ENCODE results near the gene GCGR.
"Not testable (repeated sequence)": the region's sequence is repeated elsewhere in the genome, so short reads cannot be mapped to it uniquely, and the experiment has no call there.

Gene GCGR

DNA sequence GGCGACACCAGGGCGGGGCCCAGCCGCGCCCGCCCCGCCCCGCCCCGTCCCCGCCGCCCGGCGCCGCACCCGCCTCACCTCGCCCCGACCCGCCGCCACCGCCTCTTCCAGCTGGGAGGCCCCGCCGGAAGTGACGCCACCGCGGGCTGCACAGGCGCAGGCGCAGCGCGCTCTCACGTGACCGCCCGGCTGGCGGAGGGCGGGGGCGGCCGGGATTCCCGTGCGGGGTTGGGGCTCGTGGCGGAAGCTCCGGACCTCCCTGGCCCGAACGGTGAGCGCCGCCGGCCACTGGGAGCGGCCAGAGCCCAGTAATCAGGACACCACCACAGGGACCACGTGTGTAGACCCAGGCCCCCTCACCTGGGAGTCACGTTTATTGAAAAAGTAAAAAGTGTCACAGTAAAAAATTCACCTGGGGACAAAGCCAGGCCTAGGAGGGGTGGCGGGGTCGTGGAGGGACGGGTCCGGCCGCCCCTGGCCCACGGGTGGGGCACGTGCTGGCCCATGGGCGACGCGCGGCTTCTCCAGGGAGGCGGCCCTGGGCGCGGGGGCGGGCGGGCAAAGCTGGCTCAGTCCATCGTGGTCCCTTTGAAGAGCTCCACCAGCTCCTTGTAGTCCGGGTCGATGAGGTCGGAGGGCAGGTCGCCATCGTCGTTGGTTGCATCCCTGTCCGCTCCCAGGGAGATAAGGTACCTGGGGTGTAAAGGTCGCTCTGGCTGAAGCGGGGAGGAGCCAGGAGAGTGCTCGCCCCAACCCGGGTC lies 29.4 kb downstream of the GCGR start, which contains the start of gene MCRIP1:
Gene MCRIP1 (minus strand): TSS at position 132 of the 761 bp plus-strand sequence. CDS start 8,785 bp downstream, outside the sequence.
- DNase-seq: peak; percentile 92

DNA sequence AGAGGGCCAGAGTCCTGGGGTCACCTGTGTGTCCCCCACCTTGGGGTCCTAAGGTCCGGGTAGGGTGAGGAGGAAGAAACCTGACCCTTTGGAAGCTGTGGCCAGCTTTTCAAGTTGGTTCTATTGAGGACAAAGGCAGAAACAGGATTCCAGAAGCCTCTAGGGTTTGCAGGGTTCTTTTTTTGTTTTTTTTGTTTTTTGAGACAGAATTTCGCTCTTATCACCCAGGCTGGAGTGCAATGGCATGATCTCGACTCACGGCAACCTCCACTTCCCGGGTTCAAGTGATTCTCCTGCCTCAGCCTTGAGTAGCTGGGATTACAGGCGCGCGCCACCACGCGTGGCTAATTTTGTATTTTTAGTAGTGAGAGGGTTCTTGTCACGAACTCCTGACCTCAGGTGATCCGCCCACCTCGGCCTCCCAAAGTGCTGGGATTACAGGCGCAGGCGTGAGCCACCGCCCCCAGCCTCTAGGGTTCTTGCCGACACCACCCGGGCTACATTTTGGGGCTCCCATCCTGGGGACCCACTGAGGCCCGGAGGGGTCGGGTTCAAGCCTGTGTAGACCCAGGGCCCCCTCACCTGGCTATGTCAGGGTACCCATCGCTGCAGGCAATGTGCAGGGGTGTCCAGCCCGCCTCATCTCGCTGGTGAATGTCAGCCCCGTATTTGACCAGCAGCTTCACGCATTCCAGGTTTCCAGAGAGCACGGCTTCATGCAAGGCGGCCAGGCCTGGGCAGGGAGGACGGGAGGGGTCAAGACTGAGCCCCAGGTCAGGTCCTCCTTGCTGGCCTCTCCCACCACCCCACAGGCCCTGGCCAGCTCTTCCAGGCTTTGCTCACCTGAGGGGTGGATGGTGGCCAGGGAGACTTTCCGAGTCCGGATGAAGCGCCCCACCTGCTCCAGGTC lies 30.2 kb downstream of the GCGR start:
- no peak for DNase-seq

DNA sequence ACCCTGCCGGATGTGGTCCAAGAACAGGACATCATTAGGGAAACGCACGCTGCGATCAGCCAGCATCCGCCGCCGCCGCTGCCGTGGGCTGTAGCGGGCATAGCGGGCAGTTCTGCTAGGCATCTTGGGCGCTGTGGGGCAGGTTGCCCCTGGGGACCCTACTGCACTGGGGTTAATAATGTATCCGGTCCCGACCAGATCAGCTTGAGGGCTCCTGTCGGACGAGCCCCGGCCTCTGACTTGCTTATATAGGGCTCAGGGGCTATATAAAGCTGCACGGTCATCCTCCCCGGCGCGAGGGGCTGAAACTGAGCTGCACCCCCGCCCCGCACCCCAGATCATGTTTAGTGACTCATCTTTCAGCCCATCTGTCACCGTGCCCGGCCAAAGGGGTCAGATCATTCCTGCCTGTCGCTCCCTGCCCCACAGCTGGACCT lies 30.9 kb downstream of the GCGR start, which contains the start of gene PPP1R27:
Gene PPP1R27 (minus strand): TSS at position 220 of the 437 bp plus-strand sequence. CDS start 97 bp downstream, at position 123.
- no peak for DNase-seq

DNA sequence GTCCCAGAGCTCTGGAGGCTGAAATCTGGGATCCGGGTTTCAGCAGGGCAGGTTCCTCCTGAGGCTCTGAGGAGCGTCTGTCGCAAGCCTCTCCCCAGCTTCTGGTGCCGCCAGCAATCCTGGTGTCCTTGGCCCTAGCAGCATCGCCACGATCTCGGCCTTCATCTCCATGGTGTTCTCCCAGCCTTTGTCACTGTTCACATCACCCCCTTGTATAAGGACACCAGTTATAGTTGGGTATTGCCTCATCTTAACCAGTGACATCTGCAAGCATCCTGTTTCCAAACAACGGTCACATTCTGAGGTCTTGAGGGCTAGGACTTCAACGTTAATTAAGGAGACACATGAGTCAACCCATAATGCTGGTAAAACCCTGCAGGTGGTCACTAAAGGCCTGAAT lies 33.7 kb downstream of the GCGR start:
- DNase-seq: no peak

DNA sequence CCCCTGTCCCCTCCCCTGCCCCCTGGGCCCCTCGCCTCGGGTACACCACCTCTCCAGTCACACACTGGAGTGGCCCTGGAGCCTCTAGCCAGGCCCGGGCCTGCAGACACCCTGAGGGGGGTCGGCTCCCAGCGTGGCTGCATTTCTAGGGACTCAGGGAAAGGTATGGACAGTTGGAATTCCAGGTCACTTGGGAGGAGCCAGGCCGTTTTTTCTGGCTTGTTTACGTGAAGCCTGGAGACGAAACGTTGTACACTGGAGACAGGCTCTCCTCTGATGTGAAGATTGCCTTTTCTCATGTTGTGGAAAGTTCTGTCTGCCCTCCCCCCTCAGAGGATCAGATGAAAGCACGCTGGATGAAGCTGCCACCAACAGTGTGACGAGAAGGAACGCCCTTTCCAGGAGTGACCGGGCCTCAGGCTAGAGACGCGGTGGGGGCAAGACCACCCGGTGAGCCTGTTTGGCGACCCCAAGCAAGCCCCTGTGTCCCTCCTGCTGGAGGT lies 34.9 kb downstream of the GCGR start:
- no peak for DNase-seq

DNA sequence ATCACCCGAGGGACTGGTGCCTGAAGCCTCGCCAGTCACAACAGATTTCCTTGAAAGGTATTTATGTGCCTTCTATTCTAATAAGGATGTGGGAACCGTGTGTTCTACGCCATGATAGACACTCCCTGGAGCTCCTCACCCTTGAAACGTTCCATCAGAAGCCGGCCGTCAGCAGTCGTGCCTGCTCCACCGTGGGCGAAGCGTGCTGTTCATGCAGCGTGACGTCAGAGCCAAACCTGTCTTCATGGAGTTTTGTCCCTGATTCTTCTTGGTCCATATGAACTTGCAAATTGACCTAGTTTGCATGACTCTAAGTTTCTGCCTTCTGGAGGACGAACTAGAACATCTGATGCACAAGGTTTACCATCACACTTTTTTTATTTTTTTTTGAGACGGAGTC lies 35.4 kb downstream of the GCGR start:
- no peak for DNase-seq

DNA sequence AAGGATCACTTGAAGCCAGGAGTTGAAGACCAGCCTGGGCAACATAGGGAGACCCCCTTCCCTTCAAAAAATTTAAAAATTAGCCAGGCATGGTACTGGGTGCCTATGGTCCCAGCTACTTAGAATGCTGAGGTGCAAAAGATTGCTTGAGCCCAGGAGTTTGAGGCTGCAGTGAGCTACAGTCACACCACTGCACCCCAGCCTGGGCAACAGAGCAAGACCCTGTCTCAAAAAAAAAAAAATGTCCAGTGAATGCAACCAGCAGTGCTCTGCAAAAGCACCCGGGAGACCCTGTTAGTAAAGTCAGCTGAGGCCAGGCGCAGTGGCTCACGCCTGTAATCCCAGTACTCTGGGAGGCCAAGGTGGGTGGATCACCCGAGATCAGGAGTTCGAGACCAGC lies 36.1 kb downstream of the GCGR start:
- not testable (repeated sequence) for DNase-seq

DNA sequence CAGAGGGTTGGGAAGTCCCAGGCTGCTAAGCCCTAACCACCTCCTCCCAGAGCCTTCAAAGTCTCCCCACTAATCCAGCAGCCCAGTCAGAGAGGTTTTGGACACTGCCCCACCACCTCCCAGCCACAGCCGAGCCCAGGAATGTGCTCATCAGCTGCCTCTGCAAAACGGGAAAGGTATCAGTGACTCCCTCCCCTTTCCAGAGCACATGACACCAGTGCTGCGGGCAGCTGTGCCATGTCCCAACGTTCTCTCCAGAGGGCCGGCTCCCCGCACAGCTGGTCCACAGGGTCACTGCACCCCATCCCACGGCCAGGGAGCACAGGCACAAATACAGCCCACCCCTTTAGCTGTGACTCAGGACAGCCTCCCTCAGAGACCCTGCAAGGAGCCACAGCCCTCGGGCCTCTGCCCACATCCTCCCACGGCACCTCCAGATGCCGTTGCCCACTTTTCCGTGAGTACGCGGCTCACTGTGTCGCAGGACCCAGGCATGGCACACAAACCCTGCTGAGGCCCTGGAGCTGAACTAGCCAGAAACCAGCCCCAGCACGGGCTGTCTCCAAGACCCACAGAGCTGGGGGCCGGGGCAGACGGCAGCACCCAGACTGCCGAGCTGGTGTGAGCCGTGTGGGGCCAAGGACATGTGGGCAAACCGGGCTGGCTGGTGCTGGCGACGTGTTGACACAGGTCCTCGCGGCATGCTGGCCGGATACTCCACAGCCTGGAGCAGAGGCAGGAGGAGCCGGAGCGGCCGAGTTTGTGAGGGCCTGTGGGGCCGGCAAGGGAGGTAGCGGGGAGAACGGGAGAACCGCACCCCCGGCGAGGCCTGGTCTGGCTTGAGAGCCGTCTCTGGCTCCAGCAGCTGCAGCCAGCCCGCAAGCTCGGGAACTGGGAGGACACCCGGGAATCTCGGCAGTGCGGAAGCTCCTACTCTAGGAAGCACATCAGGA lies 37.2 kb downstream of the GCGR start:
- no peak for DNase-seq

DNA sequence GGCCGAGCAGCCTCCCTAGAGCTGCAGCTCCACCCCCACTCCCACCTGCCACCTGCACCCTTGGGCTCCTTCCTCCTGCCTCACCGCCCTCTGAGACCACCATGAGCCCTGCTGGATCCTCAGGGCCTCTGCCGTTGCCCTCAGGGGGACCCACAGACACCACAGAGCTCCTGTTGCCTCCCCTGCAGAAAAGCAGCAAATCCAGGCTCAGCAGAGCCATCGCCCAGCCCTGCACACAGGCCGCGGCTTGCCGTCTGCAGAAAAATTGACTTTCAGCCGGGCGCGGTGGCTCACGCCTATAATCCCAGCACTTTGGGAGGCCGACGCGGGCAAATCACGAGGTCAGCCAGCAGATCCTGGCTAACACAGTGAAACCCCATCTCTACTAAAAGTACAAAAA lies 37.9 kb downstream of the GCGR start:
- DNase-seq: no peak

DNA sequence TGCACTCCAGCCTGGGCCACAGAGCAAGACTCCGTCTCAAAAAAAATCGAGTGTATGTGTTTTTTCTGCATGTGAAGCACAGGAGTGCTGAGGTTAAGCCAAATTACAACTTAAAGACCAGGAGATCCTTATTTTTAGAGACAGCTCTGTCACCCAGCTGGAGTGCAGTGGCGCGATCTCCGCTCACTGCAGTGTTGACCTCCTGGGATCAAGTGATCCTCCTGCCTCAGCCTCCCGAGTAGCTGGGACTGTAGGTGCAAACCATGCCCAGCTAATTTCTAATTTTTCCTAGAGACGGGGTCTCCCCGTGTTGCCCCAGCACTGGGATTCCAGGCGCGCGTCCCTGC lies 38.4 kb downstream of the GCGR start:
- DNase-seq: no peak

DNA sequence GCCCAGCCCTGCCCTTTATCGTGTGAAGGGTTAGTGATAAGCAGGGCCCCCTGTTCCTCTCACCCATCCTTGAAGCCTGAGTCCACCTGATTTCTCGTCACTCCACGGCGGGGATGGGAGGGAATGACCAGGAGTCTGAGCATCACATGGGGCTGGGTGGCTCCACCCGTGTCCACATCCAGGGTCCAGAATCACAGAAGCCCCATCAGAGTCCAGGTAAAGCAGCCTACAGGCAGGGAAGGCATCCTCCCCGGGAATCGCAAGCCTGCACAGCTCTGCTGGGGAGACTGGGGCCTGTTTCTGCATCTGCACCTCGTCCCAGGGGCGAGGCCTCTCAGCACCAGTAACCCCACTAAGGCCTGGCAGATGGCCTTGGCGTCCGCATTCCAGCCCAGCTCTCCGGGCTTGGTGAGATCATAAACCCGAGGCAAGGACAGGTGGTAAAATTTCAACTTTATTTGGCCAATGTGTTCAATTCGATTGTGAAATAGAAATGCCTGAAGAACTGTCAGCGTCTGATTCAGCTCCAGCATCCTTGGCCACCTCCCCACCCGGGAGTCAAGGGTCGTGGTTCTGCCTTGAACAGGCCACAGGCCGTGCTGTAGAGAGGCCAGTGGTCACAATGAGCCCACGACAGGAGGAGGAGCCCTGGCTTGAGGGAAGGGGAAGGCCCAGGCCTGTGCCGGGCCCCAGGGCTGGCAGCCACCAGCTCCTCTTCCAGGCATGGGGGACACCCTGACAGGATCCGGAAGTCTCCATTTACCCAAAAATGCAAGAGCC lies 39.0 kb downstream of the GCGR start:
- DNase-seq: no peak

DNA sequence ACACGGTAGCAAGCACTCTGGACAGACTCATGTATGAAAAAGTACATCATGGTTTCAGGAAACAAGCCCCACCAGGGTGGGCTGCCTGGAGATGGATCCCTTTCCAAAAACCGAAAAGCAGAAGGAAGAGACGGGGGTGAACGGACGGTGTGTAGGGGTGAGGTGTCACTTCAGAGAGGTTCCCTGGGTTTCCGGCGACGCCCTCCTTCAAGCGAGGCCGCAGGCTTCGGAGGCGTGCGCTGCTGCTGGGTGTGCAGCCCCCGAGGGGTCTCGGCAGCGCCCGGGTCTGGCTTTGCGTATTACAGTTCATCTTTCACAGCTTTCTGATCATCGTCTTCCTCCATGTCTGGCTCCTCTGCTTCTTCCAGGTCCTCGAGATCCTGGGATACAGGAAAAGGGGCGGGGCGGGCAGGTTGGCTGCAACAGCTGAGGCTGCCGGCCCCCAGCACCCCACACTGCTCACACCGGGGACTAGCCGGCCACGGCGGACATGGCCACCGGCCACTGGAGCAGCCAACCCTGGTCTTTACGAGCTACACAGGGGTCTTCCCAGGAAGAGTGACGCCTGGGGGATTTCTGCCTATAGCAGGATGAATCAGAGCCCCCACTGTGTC lies 39.9 kb downstream of the GCGR start:
- no peak for DNase-seq

DNA sequence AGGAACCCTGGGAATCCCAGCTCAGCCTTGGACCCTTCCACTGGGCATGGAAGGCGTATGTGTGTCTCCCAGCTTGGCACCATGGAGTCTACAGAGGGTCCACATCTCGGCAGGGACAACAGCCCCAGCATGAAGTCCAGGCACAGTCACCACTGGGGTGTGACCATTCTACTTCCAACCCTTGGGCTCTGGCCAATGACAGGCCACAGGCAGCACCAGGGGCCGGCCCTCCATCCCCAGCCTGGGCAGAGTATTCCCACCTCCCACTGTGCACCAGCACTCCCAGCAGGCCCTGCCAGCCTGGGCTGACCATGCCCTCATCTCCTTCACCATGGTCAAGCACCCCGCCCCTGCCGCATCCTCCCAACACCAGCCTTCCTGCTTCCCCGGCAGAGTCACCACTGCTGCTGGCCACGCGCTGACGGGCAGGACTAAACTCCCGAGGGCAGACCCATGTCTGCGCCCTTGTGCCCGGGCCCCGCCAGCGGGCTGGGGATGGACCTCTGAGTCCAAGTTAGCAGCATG lies 40.4 kb downstream of the GCGR start:
- DNase-seq: no peak

DNA sequence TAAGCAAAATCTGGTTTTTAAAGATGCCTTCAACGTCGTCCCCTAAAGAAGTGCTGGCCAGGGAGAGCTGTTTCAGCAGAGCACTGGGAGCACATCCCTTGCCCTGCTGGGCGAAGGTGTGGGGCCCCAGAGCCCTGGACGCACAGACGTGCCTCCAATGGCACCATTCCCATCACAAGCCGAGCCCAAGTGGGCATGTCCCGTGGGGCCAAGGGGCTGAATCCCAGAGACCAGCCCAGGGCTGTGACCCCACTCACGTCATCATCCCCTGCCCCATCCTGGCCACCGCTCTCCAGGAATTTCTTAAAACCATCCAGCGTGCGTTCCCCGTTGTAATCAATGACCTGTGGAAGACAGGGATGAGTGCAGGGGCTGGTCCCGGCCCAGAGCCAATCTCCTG lies 40.9 kb downstream of the GCGR start:
- no peak for DNase-seq

DNA sequence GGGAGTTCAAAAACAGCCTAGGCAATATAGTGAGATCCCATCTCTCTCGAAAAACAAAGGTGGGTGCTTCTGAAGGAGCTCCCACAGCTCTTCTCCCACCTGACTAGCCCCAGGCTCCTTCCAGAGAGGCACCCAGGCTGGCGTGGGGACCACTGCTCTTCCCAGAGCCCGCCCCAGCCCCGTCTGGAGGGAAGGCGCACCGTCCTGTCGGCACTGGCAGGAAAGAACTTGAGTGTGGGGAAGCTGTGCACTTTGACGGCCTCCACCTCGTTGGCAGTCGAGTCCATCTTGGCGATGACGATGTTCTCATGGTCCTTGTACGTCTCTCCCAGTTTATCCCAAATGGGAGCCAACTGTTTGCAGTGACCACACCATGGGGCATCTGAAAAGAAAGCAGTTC lies 41.4 kb downstream of the GCGR start:
- DNase-seq: no peak

DNA sequence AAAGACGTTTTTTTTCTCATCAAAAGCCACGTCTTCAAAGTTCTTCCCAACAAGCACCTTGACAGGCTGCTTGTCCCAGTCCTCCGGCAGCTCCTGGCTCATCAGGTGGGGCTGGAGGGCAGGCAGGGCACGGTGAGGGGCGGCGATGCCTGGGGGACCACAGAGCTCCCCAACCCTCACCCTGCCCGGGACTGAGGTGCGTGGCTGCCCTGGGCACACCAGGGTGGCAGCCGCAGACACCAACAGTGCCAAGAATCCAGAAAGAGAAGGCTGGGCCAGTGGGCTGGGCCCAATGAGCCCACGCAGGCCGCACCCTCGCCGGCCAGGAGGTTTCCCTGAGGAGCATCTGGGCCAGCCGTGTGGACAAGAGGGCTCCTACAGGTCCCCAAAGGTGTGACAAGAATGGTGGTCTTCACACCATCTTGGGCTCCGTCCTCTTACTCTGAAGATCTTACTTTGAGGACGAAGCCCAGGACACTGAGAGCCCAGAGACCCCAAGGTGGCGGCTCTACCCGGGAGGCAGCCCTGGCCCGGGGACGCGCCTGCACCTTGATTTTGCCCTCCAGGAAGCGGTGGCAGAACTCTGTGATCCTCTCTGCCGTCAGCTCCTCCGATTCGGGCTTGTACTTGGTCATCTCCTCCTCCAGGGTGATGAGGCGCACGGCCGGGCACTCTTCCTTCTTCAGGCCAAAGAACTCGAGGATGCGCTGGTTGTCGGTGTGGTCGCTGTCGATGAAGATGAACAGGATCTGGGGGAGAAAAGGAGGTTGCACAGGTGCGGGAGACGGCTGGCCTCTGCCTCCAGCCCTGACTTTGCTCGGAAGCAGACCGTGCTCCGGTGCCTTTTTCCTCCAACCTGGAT lies 42.2 kb downstream of the GCGR start:
- DNase-seq: no peak

DNA sequence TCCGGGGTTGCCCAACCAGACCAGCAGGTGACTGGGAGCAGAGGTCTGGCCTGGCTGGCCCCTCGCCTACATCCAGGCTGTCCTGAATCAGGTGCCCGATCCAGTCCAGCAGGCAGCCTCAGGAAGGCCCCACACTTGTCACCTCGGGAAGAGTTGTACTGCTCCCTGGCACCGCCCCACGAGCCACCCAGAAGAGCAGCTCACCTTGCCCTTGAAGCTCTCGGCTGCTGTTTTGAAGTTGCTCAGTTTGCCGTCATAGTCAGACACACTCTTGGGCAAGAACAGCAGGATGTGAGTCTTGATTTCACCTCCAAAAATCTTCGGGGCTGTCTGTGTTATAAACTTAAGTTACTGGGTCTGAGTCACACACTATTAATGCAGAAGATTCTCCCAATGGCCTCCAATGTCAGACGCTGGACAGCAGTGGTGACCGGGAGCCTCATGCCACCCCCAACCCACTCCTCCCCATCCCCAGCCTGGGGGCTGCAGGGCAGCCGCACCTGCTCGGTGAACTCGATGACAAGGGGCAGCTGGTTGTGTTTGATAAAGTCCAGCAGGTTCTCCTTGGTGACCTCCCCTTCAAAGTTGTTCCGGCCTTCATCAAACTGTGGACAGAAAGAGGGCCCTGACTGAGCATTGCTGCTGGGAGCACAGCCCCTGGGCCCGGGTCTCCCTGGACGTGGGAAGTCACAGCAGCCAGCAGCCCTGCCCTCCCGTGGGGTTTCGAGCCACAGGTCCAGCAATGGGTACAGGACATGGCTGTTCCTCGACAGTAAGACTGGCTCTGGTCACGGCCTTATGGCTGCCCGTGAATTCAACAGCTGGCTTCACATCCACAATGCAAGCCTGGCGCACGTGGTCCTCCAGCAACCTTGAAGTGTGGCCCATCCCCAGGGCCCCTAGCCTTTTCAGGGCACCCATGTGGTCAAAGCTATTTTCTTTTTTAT lies 43.1 kb downstream of the GCGR start:
- no peak for DNase-seq

DNA sequence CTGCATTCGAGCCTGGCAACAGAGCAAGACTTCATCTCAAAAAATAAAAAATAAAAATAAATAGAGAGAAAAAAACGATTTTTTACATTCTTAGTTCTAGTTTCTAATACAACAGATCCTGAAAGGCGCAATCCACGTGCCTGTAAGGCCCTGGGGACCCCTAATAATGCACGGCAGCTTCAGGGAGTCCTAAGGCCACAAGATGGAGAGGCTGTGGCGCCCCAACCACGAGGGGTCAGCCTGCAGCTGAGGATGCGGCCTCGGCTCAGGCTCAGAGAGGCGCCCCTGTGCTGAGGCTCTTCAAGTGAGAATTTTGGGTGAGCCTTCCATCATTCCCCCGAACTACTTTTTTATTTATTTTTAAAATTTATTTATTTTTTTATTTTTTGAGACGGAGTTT lies 45.5 kb downstream of the GCGR start:
- no peak for DNase-seq

DNA sequence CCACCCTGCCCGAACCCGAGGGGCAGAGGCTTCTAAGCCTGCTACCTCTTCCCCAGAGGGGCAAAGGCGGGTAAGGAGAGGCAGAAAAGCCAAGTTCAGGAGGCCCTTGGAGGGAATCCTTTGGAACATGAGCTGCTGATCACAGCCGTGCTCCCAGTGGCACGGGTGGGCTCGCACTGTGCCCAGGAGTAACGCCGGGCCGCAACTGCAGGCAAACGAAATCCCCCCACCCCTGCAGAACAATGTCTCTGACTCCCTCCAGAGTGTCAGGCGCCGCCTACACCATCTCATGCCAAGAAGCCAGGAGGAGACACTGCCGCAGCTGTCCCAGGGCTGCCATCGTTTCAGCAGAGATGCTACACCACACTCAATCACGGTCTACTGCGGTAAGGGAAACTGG lies 47.5 kb downstream of the GCGR start:
- DNase-seq: no peak
